GM12865 (cell line): Measurements from ENCODE around the gene PUDP.
A peak's percentile ranks its signal among the peaks of the same experiment; 100 is the strongest.

Experiments
- DNase-seq: peaks from one replicate; pipeline ENCODE4 v3.0.0; 2010; ENCODE audit warnings: low read depth
- H3K4me3 ChIP-seq: 2 replicates; pipeline ENCODE4 v1.5.1; 2011; ENCODE audit warnings: mild to moderate bottlenecking, low read depth, low read length, control low read depth
- TF ChIP-seq, protein P1 (sequence below): IDR thresholded peaks from 2 replicates; pipeline ENCODE4 v1.5.1; 2011; ENCODE audit warnings: low read length, control low read depth, low read depth, inconsistent platforms; ENCODE audit not compliant: insufficient read depth; ENCODE audit errors: missing control alignments

Gene PUDP

DNA sequence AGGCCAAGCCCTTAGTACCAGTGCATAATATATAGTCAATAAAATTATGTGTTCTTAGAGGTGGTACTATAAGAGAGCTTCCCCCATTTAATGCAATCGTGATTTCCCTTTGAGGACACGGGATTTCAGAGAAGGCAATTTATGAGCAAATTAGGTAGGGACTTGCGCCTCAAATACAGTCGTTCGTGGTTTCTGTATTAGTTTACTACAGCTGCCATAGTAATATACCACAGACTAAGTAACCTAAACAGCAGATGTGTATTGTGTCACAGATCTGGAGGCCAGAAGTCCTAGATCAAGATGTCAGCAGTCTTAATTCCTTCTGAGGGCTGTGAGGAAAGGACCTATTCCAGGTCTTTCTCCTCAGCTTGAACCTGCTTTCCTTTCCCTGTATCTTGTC, 1.5 kb upstream of the PUDP start:
- no peak overlapping the region for H3K4me3 ChIP-seq
- DNase-seq = peak; percentile 29
- TF ChIP-seq, protein P1, sequence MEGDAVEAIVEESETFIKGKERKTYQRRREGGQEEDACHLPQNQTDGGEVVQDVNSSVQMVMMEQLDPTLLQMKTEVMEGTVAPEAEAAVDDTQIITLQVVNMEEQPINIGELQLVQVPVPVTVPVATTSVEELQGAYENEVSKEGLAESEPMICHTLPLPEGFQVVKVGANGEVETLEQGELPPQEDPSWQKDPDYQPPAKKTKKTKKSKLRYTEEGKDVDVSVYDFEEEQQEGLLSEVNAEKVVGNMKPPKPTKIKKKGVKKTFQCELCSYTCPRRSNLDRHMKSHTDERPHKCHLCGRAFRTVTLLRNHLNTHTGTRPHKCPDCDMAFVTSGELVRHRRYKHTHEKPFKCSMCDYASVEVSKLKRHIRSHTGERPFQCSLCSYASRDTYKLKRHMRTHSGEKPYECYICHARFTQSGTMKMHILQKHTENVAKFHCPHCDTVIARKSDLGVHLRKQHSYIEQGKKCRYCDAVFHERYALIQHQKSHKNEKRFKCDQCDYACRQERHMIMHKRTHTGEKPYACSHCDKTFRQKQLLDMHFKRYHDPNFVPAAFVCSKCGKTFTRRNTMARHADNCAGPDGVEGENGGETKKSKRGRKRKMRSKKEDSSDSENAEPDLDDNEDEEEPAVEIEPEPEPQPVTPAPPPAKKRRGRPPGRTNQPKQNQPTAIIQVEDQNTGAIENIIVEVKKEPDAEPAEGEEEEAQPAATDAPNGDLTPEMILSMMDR = no peak

DNA sequence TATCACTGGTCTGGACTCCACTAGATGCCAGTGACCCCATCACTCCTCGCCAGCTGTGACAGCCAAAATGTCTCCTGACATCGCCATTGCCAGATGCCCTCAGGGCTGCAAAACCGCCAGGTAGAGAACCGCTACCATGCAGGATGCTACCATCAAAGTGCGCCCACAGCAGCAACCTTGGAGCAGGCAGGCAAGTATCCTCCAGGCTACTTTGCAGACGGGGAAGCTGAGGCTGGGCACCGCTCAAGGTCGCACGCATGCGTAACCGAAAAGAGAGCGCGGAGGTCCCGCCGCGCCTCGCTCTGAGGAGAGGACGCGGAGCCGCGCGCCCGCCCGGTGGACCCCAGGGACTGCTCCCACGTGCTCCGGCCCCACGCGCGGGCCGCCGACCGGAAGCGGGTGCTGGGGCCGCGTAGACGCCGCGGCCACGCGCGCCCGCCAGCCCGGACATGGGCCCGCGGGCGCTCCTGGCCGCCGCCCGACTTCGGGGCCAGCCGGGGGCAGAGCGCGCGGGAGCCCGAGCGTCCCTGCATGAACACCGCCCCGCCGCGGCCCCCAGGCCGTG, 458 bp downstream of the PUDP start, which contains the start of gene STS:
STS (plus strand) TSS at position 300 of the 565 bp plus-strand sequence. CDS start 105,488 bp downstream, outside the sequence.
- TF ChIP-seq, protein P1 = no peak
- H3K4me3 ChIP-seq = peak within 1 kb of the TSS; percentile 94
- peak; percentile 55 for DNase-seq

DNA sequence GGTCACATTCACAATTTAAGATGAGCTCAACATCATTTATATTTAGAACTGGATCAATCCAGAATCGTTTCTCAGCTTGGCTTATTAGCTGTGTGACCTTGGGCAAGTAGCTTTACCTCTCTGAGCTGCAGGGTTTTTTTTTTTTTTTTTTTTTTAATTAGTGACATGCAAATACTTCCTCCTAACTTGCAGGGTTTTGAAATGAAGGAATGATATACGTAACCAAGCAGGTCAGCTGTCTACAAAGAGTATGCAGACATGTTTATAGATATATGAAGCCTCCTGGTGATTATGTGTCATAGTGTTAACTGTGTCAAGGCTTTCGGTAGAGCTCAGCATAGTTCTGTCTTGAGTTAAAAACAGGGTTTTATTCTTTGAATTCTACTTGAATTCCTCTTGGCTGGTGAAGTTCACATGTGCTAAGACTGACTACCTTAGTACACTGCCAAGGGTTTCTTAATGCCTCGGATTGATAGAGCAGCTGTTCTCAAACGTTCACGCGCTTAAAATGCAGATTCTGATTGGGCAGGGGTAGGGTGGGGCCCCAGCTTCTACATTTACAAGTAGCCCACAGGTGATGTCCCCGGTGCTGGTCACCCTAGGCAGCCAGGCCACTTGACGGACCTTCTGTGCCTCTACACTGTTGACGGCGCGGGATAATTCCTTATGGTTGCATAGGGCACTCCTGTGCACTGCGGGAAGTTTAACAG, 1.1 kb downstream of the PUDP start:
- DNase-seq = peak; percentile 40
- TF ChIP-seq, protein P1 = no peak
- H3K4me3 ChIP-seq = peak overlapping the region; percentile 73

DNA sequence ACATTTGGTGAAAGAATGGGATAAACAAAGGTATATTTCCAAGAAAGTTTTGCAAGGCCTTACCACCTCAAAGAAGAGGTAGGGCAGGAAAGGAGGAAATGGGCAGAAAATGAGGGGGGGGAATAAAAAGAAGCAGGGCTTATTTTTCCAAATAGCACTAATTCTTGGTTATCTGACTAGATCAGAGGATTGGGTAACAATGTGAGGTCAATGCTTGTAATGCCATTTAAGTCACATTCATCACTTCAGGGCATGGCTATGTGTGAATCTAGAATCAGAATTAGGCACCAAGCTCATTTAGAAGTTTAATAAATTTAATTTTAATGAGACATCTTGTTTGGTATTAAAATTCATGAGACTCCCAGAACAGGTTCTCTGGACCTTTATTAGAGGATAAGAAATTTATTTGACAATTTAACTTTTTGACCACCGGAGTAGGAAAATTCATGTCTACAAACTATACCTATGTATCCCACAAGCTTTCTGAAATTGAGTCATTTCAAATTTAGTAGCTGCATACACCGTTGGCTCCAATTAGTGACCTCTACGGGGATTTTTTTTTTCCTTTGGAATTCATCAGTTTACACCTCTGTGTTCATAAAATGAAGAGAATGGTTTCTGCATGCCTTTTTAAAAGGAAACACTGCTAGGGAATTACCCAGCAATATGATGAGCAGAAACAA, 1.8 kb downstream of the PUDP start:
- H3K4me3 ChIP-seq = peak overlapping the region; percentile 73
- TF ChIP-seq, protein P1 = no peak
- DNase-seq = no peak

DNA sequence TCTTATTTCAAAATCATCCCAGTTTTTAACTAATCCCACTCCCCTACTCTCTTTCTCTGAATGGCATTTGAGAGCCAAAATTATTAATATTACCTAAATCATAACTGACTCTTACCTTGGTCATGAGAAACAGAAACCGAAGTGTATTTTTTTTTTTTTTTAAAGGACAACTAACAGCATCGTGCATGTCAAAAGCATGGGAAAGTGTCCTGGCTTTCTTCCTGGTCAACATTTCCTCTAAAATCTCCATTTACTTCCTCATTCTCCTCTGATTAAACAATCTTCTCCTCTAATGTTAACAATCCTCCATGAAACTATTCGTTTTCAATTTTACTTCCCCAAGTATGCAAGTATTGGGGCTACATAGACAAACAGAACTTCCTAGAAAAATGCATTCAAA, 2.5 kb downstream of the PUDP start:
- DNase-seq = no peak
- no peak overlapping the region for H3K4me3 ChIP-seq
- TF ChIP-seq, protein P1 = no peak

DNA sequence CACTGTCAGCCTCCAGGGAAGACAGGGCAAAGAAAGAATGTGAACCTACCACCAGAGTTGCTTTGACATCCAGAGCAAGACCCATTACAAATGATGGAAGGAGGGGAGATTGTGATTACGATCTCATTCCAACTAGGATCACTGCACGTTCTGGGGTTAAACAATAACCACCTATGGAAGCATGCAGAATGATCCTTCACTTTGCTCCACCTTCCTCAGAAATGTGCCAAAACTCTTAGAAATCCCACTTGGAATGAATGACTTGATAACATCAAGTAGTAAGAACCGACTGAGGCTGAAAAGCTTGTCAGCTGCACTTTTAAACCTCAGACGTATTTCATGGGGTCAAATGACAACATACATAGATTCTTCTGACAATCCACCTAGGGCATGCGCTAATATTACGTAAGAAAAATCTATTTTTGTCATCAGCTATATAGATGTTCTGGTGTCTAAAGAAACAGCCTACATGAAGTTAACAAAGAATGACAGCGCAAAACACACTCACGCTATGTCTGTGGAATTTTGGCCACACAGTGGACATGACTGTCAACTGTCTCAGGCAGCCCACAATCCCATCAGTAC, 3.9 kb downstream of the PUDP start:
- TF ChIP-seq, protein P1 = no peak
- DNase-seq = no peak
- no peak overlapping the region for H3K4me3 ChIP-seq
